SIG-M5 (cell line): ENCODE measurements around the gene AKT1S1.
"Not testable (repeated sequence)": the region's sequence is repeated elsewhere in the genome, so short reads cannot be mapped to it uniquely, and the experiment has no call there.

ENCODE experiments used
- DNase-seq: peaks from one replicate; lab custom pipeline; 2025; lab: John Stamatoyannopoulos, UW

AKT1S1 gene

DNA sequence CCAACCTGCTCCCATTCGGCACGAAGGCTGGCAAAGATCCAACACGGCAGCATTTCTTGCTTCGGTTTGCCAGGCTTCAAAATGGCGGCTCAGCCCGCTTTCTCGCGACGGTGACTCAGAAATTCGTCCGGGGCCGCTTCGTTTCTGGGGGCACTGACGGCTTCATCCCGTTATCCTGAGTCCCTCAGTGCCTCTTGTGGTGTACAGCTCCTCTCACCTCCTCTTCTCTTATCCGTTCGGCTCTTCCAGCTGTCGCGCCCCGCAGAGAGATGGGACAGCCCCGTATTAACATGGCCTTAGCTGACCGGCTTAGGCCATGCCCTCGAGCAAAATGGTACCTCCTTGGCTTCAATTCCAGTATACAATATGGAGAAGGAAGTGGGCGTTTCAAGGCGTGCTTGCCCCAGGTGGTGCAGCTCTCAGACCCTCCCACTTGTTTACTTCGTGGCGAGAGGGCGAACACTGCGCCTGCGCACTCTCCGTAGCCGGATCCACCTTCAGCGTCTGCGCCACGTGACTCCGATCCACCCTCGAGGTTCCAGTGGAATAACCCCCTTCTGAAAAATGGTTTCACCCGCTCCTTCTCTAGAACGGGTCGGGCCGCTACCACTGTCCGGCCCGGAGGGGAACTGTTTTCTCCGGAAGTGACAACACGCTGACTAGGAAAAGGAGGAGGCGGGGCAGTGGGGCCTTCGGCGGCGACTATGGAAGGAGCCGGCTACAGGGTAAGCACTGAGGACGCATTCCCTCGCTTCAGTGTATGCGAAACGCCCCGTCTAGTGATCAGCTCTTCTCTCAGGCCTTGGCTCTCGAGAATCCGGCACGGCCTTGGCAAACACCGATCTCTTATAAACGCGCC, at the start of gene AKT1S1, which contains the start of gene TBC1D17:
Gene AKT1S1, minus strand, starts transcription at position 336 of the 859 bp plus-strand sequence. CDS start 4,060 bp downstream, outside the sequence.
Gene TBC1D17, plus strand, starts transcription at position 683 of the 859 bp plus-strand sequence. Its CDS starts 22 bp downstream, at position 705.
- DNase-seq = peak; percentile 96

DNA sequence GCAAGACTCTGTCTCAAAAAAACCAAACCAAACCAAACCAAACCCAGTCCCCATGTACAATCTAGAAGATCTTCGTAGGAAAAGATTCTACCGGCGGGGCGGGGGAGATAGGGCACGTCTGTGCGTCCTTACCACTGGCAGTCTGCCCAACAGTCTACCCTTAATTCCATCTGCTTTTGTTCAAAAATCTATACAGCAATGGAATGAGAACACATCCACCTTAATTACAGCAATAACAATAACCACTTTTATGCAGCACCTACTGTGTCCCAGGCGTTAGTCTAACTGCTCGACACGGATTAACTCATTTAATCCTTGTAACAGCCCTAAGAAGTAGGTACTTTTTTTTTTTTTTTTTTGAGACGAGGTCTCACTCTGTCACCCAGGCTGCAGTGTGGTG, 49.4 kb upstream of the AKT1S1 start:
- DNase-seq = no peak

DNA sequence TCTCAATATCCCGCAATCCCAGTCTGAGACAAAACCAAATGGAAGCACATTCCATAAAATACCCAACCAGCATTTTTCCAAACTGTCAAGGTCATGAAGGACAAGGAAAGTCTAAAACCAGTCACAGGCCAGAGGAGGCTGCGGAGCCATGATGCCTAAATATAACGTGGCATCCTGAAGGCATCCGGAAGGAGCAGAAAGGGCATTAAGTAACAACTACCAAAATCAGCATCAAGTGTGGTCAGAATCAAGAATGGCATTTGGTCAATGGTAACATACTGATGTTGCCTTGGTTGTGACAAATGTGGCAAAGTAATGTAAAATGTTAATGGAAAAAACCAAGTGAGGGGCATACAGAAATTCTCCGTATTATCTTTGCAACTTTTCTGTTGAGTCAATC, 48.3 kb upstream of the AKT1S1 start:
- DNase-seq = no peak

DNA sequence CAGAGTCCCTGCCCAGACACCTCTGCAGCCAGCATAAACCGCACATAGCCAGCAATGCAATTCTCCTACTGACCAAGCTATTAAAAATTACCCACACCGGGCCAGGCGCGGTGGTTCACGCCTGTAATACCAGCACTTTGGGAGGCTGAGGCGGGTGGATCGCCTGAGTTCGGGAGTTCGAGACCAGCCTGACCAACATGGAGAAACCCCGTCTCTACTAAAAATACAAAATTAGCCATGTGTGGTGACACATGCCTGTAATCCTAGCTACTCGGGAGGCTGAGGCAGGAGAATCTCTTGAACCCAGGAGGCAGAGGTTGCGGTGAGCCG, 47.7 kb upstream of the AKT1S1 start:
- DNase-seq = not testable (repeated sequence)

DNA sequence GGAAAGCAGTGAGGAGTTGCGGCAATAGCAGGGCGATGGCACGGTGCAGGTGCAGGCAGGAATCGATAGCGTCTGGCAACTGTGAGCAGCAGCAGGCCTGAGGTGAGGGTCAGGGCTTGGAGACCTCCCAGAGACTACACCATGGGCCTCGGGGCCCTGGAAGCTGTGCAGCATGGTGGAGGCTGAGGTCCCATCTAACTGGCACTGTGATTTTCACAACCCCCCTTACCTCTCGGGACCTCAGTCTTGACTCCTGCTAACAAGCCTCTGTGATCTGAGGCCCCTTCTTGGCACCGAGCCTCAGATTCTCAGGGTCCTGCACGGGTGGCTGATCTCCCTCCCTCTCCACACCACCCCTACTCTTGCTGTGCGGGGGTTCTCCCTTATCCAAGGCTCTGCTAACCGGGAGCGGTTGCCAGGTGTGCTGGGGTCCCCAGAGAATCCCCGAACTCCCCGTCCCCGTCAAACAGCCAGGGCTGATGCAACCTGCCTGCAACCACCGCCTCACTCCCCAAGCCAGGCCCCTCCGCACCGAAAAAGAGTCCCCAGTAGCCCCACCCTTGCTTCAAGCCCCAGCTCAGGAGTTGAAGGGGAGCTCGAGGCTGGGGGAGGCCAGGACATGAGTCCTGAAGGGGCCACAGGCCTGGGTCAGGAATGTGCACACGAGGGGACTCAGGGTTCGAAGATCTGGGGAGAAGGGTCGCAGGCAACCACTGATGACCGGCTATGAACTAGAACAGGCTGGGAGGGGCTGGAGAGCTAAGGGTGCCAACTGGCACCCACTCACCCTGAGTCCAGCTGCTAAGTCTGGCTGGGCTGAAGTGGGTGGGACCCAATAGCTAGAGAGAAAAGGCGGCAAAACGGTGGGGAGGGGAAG, 47.1 kb upstream of the AKT1S1 start:
- no peak for DNase-seq

DNA sequence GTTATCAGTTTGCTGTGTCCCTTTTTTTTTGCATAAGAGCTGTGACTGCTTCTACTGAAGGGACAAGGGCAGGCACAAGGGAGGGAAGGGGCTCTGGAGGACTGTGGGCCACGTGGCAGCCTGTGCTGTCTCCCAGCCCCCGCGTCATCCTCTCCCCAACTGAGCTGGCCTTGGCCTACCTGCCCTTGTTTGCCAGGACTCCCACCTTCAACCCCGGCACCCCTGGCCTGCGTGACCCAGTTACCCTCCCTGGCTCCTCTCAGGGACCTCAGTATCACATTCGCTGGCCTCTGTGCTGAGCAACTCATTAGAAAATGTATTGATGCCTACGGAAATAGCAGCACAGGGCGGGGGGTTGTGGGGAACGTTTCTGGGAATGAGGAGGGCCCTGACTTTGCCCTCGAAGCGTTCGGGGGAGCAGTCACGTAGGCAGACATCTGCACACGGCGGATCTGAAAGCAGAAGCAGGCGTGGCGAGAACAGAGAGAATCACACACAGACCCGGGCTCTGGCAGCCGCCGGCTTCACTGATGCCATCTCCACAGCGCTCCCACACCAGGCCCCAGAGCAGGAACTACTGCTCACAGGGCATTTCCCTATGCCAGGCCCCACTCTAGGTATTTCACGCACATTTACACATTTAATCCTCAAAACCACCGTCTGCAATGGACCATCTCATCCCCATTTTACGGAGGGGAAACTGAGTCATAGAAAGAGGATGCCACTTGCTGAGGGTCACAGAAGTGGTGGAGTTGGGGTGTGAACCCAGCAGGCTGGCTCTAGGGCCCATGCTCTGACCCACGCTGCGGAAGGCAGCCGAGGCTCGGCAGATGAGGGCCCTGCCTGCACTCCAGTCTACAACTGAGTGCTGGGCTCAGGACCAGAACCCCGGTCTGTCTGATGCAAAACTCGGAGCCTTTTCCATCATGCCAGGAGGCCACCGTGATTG, 46.2 kb upstream of the AKT1S1 start:
- DNase-seq = no peak

DNA sequence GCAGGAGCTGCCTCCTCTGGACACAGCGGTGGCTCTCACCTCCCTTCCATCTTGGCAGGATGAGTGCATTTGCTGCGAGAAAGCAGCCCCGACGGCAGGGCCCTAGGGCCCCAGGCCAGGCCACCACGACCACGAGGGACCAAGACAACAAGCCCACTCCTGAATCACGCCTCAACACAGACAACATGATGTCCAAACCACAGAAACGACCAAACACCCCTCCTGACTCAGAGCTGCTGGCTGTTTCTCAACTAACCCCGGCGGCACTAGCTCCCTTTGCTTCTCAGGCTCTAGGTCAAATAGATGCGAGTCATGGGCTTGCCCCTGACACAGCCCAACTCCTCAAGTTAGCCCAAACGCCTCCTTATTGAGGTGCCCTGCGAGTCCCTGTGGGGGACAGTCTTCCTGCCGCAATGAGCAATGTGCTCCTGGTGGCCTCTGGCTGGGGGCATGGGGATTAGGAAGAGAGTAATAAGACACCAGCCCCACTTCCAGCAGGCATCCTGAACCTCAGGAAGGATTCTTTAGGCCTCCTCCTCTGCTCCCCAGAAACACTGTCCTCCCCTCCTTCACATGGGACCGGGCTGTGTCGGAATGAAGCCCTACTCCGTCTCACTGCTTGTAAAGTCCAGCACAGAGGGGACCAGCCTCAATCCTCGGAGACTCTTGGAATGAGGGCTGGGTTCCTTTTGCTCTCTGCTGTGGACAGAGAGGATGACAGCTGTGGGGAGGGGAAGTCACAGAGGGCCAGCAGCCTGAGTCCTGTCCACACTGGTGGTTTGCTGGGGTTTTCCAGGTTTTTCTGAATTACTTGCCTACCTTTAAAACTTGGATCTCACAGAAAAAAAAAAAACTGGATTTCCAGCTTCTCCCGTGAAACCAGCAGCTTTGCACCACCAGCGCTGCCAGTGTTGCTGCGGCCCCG, 45.0 kb upstream of the AKT1S1 start:
- no peak for DNase-seq

DNA sequence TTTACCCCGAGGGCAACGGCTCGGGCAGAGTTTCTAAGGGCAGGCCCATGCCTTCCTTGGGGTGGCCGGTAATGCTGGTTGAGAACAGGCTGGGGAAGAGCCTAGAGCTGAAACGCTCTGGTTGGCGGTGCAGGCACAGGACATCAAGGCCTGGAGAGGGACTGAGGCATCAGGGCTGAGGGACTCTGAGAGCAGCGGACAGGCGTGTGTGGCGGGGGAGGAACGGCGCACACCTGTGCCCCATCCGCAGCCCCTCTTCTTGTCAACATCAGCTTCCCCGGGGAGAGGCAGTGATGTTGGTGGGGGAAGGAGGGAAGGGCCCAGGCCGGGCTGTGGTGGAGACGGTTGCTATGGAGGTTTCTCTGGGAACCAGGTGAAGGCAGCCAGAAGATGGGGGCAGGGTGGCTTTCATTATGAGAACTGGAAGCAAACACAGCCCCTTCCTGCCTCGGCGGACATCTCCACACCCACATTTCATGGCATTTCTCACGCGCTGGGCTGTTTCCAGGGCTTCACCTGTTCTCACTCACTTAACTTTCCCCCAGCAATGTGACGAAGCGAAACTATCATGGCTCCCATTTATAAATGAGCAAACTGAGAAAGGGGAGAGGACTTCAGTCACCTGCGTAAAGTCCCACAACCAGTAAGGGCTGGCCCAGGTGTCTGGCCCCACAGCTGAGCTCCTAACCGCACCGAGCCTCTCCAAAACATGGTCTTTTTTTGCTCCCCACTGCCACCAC, 43.6 kb upstream of the AKT1S1 start:
- DNase-seq = no peak

DNA sequence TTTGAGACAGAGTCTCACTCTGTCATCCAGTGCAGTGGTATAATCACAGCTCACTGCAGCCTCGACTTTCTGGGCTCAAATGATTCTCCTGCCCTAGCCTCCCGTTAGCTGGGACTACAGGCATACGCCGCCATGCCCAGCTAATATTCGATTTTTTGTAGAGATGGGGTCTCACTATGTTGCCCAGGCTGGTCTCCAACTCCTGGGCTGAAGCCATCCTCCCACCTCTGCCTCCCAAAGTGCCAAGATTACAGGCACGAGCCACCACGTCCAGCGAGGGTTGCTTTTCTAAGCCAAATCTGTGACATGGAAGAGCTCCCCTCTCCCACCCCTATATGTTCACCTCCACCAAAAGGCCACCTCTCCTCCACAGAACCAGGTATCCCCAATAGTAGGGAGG, 40.9 kb upstream of the AKT1S1 start:
- no peak for DNase-seq

DNA sequence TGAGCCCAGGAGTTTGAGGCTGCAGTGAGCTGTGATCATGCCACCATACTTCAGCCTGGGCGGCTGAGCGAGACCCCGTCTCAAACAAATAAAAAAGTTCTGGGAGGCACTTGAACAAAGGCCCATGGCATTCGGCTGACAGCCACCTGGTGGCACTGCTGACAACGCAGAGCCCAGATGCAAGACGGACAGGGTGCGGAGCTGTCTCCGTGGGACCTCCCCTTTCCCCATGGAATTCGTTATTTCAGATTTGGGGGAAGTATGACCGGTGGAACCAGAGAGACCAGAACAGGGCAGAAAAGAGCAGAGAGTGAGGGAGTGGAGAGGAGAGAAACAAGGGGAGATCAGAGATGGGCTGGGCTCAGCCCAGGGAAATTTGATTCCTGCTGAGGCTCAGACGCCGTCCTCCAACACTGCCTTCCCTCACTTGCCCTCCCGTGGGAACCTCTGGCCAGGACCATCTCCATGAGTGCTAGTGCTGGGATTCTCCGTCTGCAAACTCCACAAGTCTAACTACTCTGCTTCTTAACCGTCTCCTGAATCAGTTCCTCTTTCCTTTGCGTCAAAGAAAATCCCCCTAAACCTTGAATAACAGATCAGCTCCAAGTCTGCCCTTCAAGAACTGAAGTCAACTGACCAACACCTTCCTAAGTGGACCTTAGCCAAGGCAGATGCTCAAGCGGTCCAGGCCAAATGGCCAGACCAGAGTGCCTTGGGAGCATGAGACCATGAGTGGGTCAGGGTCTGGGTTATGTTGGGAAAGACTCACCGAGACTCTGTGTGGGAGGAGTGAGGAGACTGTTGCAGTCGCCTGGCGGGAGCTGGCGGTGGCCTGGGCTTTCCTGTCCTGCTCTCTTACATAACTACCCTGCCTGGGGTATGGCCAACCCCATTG, 39.9 kb upstream of the AKT1S1 start:
- DNase-seq = no peak

DNA sequence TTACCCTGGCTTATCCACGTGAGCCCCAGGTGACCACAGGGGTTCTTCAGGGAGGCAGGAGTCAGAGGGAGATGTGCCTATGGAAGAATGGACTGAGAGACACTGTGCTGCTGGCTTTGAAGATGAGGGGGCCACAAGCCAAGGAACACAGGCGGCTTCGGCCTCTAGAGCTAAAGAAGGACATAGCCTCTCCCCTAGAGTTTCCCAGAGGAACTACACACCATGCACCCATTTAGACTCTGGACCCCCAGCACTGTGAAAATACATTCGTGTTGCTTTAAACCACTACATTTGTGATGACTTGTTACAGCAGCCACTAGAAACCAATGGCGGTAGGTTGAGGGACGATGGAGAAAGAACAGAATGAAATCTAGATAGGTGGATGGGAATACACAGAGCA, 38.1 kb upstream of the AKT1S1 start:
- no peak for DNase-seq

DNA sequence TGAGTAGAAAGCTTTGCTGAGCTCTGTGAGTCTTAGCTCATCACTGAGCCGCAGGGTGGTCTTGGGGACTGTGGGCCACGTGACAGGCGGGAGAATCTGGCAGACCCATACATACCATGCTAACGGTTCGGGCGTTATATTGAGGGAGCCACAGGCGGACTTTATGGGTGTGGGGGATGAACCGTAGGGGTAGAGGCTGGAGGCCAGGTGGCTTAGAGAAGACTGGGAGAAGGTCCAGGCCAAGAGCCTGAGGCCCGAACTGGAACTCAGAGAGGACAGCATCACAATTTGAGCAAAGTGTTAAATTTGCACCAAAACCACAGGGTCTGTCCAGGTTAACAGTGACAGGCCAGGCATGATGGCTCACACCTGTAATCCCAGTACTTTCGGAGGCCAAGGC, 36.6 kb upstream of the AKT1S1 start:
- DNase-seq = no peak

DNA sequence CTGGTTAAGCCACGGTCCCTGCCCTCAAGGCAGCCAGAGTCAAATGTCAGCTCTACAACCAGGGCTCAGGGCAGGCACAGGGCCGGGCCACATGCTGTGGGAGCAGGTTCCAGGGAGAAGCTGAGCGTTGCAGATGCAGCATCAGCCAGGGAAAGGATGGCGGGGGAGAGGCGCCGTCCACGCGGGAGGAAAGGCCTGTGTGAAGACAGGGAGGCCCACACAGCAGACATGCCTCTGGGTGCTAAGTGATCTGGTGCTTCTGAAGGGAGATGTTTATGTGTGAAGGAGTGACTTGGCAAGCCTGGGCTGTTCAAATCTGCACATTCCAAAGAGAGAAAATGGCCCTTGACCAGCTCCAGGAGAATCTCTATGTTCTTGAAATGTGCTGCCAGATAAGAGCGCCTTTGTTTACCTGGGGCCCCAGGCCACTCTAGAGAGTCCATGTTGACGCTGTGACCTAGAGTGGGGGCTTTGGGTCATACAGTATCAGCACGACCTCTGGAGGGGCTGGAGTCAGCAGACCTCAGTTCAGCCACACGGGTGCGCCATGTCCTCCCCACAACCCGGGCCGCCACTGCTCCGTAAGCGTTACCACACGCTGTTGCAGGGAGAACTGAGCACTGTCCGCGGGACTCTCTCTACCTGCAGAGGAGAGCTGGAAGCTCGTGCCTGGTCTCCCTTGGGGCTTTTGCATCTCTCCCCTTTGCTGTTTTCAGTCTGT, 36.0 kb upstream of the AKT1S1 start:
- DNase-seq = no peak

DNA sequence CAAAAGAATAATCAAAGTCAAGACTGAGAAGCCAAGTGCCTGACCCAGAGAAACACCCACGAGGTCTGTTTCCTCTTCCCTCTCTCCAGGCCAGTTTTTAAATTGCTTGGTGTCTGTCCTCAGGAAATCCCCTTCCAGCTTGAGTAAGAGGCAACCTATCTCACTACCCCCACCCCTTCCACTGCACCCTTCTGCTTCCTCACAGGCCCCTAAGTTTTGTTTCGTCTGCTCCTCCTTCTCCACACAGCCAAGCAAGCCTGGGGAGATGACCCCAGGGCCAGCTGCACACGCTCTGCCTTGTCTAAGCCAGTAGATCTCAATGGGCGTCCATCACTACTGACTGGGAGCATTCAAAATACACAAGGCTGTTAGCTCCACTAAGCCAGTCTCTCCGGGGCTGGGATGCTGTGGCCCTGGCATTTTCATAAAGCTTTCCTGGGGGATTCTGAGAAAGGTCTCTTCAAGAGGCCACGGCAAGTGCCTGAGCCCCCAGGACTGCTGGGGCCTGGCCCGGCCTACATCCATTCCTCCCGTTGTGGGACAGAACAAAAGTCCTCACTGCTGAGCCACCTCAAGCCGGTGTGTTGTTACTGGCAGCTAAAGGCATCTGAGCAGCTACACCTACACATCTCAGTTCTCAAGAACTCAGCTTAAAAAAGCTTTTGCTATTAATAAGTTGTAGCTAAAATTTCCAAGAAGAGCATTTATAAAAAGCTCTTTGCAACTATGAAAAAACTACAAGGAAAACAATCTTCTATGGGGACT, 34.4 kb upstream of the AKT1S1 start:
- DNase-seq = no peak

DNA sequence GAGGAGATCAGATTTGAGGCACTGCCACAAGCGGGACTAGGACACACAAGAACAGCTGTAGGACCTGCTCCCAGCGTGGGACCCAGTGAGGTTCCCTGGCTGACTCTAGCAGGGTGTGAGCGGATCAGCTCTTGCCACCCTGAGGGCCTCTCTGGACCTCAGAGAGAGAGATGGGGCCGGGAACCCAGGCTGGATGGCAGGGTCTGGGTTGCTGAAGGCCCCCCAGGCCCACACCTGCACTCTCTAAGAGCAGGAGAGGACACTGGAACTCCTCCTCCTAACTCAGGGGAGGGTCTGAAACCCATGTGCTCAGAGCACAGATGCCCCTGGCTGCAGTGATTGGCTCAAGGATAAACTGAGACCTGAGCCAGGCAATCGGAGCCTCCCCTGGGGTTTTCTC, 33.0 kb upstream of the AKT1S1 start:
- no peak for DNase-seq

DNA sequence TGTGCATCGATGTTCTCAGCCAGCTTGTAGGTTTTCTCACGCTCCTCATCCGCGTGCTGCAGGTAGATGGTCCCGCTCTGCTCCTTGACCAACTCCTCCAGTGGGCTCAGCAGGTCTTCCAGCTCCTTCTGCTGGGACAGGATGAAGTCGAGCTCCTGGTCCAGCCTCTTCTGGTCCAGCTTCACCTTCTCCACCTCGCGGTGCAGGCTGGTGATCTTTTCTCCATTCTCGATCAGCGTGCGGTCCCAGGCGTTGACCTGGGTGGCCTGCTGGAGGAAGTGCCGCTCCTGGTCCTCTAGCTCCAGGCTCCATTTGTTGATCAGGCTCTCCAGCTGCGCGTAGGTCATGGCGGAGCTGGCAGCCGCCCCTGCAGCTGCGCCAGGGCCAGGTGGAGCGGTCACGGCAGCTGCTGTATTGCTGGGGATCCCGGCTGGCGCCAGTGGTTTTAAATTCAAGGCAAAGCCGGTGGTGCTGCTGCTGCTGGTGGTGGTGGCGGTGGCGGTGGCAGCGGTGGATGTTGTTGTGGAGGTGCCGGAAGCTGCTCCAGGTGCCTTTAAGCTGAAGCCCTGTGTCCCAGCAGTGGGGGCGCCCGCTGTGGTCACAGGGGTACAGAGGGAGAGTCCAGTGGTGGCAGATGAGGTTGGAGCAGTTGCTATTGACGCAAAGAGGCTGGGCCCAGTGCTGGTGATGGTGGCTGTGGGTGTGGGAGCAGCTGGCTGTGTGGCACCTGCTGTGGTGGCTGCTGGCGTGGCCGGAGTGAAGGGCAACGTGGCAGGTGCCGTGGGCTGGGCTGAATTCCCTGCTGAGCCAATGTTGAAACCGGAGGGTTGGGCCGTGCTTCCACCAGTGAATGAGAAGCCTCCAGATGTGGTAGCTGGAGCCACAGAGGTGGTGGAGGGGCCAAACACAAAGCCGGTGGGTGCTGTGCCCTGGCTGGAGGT, 31.6 kb upstream of the AKT1S1 start:
- no peak for DNase-seq
